ENCODE data around the gene GLIS1.
"Not testable (repeated sequence)": the region's sequence is repeated elsewhere in the genome, so short reads cannot be mapped to it uniquely, and the experiment has no call there.

GLIS1 gene

DNA sequence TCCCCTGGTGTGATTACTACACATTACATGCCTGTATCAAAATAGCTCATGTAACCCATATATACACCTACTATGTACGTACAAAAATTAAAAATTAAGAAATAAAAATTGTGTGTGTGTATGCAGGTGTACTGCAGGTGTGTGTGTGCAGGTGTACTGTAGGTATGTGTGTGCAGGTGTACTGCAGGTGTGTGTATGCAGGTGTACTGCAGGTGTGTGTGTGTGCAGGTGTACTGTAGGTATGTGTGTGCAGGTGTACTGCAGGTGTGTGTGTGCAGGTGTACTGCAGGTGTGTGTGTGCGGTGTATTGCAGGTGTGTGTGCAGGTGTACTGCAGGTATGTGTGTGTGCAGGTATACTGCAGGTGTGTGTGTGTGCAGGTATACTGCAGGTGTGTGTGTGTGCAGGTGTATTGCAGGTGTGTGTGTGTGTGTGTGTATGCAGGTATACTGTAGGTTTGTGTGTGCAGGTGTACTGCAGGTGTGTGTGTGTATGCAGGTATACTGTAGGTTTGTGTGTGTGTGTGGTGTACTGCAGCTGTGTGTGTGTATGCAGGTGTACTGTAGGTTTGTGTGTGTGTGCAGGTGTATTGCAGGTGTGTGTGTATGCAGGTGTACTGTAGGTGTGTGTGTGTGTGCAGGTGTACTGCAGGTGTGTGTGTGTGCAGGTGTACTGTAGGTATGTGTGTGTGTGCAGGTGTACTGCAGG lies 183.2 kb downstream of the GLIS1 start:
- DNase-seq, result not testable (repeated sequence)

DNA sequence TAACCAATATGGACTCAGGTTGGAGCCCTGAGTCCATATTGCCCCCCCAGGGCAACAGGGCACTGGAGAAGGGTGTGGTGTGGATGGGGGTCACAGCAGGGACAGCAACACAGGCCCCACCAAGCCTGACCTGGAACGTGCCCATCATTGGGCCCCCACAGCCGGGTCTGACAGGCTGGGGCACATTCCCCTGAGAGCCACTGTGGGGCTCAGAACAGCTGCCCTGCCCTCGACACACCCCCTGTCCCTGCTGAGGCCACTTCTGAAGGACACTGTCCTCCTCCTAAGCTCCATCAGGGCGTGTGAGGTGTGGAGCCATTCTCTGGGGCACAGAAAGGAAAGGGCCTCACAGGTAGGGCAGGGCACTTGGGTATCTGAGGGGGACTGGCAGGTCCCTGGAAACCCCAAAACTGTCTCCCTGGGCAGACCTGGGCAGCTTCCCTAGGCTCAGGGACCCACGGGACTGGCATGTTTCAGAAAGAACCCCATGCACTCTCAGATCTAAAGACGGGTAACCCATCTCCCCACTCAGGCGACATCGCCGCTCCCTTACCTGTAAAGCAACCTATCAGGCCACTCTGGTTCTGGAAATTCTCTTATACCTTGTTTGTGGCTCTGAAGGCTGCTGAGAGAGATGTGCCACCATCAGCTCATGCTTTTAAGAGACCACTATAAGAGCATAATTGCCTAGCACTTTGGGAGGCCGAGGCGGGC lies 184.2 kb downstream of the GLIS1 start:
- no peak for DNase-seq

- no peak for DNase-seq
These were observed 185.0 kb downstream of the GLIS1 start for GRCh38 chr1:53553734-53554509.

- DNase-seq, result no peak
These were observed 185.8 kb downstream of the GLIS1 start for GRCh38 chr1:53552981-53553733.

DNA sequence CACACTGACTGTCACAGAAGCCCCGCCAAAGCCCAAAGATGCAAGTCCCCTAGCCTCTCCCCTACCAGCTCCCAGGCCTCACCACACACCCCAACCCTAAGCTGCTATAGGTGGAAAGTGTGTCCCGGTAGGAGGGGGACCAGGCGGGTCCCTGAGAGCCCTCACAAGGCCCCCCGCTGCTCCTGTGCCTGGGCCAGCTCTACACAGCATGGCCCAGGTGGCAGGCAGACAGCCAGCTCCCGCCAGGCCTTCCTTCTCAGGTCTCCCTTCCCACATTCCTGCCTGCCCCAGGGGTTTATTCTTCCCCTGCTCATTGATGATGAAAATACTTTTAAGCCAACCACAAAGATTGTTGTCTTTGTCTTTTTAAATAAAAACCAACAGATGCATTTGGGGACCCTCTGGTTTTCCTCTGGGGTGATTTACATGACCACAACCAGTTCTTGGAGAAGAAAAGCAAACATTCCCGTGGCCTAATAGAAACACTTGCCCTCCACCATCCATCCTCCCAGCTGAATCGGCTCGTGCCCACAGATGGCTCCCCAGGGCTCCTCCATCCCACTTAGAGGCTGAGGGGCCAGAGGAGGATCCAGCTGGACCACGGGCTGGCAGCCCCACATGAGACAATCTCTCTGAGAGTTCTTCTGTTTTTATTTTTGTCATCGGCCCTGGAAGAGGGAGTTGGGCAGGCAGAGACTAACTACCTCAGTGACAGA lies 186.7 kb downstream of the GLIS1 start:
- DNase-seq, result no peak

- no peak for DNase-seq
These were observed 187.5 kb downstream of the GLIS1 start for GRCh38 chr1:53551428-53551995.

GRCh38 chr1:53550201-53550741 lies 188.7 kb downstream of the GLIS1 start:
- DNase-seq, result no peak

DNA sequence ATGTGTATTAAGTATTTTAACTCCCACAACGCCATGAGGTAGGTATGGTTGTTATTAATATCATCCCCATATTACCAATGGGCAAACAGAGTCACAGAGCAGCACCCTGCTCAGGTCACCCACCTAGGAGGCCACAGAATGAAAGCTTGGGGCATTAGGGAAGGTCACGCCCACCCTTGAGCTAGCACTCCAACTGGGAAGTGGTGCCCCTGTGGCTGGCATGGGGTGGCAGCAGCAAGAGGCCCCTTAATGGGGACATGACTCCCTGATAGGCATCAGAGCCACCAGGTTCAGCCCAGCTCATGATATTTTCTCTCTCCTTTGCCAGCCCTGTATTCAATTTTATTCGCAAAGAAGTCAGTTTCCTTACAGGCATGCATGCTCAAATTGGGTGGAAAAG lies 189.2 kb downstream of the GLIS1 start:
- DNase-seq, result no peak

DNA sequence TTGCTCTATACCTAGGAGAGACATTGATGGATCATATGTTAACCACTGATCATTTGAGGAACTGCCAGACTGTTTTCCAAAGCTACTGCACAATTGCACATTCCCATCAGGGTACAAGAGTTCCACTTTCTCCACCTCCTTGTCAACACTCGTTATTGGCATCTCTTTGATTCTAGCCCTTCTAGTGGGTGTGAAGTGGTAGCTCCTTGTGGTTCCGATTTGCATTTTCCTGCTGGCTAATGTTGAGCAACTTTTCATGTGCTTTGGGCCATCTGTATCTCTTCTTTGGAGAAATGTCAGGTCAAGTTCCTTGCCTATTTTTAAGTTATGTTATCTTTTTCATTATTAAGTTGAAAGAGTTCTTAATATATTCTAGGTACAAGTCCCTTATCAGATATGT lies 189.7 kb downstream of the GLIS1 start:
- DNase-seq, result no peak

DNA sequence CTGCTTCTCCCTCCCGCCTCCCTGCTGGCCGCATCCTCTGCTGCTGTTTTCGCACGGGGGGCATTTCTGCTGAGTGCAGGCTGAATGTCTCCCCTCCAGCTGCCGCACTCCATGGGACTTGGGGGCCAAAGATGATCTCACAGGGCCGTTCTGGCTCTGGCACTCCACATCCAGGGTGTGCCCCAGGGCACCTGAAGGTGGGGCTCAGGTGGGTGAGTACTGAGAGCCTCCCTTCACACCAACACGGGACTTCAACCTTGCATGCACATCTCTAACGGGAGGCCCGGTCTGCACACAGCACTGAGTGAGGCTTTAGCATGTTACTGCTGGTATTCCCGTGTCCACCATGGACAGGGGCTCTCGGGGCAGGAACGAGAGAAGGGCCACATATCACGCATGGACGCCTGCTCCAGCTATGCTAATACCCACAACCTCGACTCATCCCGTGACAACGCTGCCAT lies 190.9 kb downstream of the GLIS1 start:
- DNase-seq, result no peak

GRCh38 chr1:53547231-53547790 lies 191.7 kb downstream of the GLIS1 start:
- DNase-seq, result no peak

DNA sequence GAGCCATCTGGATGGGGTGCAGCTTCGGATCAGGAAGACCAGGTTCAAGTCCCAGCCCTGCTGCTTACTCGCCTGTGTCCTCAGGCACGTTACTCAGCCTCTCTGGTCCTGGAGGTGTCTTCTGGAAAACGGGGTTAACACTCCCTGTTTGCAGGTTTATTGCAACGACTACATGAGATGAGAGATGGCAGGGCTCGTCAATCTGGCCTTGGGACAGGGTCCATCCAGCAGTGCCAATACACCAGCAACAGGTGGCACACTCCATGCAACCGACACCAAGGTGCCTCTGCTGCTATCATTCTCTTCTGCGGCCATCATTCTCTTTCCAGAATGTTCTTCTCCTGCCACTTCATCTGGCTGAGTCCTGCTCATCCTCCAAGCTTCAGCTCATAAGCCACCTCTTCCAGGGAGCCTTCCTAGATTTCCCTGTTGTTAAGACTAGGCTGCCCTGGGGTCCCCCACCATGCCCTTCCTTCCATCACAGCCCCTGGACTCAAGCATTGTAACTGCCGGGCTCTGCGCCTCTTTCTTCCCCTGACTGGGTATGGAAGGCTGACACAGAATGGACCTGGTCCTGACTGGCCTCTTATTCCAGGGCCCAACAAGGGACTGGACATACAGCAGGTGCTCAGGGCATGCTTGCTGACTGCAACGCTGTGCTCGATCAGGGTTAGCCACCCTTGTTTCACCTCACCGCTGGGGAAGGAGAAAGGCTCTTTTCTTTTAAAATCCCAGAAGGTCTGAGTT lies 192.4 kb downstream of the GLIS1 start:
- no peak for DNase-seq

DNA sequence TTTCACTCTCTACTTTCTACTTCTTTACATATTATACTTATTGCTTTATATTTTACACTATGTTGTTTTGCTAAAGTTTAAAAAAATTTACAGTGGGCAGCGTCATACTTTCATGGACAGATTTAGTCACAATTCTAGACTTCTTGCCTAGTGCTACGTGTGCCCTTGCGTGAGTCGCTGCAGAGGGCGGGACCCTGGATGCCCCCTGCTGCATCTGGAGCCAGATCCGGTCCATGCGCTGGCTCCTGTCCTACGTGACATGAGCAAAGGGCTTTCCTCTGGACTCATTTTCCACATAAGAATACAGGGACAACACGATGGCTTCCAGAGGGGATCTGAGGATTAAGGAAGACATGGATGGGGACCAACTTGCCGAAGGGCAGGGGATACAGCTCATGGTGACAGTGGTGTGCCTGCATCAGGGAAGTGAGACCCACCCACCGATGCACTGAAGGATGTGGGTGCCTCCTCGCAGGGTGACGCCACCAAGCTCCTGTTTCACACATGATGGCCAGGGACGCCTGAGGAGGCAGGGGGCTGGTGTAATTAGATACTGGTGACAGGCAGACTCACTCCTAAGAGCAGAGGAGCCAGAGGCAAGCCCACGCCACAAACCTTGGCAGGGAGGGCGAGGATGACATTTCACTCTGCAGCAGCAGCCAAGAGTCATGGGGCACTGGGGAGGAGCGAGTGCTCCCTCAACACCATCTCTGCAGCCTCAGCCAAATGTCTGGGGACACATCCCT lies 193.1 kb downstream of the GLIS1 start:
- no peak for DNase-seq

DNA sequence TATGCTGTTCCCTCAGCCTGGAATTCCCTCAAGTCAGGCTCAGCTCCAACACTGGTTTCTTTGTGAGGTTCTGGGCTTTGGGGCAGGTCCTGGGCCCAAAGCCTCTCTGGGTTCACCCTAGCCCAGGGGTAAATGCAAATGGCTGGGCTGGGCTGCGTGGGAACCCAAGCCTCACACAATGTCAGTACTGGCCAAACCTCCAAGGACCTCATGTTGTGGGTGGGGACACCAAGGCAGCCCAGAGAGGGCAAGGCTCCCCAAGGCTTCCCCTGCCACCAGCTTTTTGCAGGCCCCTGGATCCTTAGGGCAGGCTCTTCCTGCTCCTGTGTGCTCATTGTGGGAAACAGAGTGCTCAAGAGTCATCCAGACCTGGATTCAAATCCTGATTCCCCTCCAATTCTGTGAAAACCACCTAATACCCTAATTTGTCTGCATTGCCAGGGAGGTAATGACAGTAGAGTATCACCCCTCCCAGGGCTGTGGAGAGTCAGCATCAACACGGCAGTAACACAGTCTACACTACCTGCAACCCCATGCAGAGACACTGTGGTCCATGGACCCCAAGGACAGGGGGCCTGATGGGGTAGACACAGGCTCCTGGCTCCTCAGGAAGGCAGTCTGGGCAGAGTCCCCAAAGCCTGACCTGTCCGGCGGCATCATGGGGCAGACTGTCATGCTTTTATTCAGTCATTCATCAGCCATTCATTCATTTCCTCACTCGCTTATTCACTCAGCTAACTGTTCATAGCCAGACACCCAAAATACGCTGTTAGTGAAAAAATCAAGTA lies 194.0 kb downstream of the GLIS1 start:
- DNase-seq, result no peak

GRCh38 chr1:53543778-53544695 lies 194.9 kb downstream of the GLIS1 start:
- no peak for DNase-seq

DNA sequence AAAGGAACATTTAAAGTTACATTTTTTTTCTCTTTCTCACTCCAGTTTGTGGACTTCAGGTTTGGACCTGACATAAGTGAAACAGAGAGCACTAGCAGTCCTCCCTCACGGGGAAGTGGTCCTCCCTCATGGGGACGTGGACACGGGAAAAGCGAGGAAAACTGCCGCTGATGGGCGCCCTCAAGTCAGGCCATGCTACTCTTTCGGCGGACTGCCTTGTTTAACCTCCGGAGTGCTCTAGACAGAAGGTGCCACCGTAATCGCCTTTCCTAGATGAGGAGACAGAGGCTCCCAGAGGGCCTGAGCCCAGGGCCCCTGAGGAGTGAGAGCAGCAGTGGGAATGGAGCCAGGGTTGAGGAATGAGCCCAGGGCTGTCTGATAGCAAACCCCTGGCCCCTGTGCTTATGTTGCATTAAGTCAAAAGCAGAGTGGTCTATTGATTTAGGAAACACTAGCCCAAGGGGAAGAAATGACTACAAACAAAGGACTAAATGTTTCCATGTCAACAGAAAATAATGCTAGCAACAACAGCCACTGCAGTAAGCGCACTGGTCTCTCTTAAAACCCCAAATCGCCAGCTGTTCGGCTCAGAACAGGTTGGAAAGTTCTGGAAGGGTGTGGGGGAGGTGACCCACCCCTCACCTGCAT lies 195.7 kb downstream of the GLIS1 start:
- no peak for DNase-seq

GRCh38 chr1:53542551-53542950 lies 196.4 kb downstream of the GLIS1 start:
- no peak for DNase-seq

Data from NCI-H748 treated with DMSO at 0.1 percent for 48 hours (cell line).